HS-27A (cell line): ENCODE measurements around the gene MISP.
A peak's percentile ranks its signal among the peaks of the same experiment; 100 is the strongest.

Experiments used
- DNase-seq: peaks from one replicate; pipeline ENCODE4 v3.0.0-alpha.2; 2012; ENCODE audit warnings: low read depth, missing footprints

MISP gene

GRCh38 chr19:796692-797527, 46.0 kb downstream of the MISP start, which contains the start of gene PTBP1:
Gene PTBP1 (plus strand): TSS chr19:797452. CDS start chr19:797498, 46 bp downstream.
- peak; percentile 98 for DNase-seq

DNA sequence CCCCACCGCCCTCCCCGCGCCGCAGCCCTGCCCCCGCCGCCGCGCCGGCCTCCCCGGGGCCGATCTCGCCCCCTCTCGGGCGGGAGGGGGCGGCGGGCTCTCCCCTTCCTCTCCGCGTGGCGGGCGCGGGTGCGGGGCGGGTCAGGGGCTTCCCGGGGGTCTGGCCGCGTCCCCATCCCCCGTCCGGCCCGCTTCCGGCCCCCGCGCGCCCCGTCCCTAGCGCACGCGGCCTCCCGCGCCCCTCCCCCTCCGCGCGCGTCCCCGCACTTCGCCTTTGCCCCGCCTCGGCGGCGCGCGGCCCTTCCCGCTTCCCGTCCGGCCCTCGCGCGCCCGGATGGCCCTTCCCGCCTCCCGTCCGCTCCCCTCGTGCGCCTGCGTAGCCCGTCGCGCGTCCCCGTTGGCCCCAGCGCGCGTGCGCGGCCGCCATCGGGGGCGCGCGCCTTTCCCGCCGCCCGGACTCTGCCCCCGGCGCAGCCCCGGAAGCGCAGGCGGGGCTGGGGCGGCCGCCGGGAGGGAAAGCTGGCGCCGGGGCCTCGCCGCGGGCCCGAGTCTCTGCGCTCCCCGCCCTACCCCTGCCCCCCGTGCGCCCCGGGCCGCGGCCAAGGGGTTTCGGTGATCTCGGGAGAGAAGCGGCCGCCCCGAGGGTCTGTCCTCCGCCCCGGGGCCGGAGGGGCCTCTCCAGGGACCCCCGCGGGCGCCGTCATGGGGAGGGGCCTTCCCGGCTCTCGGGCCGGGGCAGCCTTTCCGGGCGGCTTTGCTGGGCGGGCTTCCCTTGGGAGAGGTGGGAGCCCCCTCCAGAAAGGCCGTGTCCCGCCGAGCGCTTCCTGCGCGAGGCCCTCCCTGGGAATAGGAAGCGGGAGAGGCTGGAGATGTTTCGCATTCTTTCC, 46.9 kb downstream of the MISP start:
- DNase-seq, result no peak

DNA sequence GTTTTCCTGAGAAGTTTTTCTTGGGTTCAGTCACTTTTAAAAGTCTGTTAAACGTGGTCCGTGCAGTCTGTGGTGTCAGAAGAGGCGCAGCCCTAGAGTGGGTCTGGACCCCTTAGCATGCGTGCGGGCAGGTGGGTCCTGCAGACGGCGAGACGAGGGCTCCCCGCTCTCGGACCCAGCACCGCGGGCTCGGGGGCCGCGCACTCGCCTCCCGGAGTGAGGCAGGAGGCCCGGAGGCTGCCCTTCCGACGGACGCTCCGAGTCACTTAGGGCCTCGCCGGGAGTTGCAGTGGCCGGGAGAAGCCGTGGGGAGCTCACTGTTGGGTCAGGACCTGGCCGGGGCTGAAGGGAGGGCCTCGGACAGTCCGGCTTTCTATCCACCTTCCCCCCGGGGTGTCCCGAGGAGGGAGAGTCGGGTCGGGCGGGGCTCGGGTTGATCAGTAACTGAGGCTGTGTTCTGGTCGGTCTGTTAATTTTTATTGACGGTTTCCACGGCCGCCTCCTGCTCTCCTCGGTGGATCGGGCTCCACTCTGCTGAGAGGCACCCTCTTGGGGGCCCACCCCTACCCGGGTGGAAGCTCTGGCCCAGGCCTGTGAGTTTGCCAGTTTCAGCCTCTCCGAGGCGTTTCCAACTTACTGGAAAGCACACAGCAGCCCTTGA, 47.6 kb downstream of the MISP start:
- DNase-seq, result no peak

DNA sequence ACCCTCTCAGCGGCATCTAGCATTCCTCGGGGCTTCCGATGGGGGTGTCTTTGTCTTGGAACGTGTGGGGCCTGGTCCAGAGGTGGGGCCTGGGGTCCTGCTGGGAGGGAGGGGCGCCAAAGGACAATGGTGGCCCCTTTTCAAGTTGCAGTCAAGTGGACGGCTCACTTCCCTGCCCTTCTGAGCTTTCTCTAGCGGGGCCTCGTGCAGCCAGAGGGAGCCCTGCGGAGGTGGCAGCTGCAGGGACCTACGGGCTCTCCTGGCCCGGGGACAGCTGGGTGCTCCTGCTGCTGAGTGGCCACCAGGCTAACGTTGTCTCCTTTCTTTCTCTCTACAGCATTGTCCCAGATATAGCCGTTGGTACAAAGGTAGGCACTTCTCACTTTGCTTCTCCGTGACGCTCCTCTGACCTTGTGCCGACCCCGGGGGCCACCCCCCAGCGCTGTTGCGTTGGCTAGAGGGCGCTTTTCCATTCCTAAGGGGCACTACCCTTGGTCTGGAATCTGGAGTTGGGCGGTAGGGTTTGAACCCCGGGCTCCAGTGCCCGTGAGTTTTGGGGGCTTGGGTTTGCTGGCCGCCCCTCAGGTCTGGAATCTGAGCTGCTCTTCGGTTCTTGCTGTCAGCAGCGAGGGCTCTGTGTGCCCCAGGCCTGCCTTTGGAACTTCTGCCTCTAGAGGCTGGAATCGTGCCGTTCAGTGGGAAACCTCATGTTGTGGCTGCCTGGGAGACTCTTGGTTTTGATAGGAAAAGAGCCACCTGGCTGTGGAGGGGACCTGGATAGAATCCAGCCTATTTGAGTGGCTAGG, 48.4 kb downstream of the MISP start:
- DNase-seq, result no peak

DNA sequence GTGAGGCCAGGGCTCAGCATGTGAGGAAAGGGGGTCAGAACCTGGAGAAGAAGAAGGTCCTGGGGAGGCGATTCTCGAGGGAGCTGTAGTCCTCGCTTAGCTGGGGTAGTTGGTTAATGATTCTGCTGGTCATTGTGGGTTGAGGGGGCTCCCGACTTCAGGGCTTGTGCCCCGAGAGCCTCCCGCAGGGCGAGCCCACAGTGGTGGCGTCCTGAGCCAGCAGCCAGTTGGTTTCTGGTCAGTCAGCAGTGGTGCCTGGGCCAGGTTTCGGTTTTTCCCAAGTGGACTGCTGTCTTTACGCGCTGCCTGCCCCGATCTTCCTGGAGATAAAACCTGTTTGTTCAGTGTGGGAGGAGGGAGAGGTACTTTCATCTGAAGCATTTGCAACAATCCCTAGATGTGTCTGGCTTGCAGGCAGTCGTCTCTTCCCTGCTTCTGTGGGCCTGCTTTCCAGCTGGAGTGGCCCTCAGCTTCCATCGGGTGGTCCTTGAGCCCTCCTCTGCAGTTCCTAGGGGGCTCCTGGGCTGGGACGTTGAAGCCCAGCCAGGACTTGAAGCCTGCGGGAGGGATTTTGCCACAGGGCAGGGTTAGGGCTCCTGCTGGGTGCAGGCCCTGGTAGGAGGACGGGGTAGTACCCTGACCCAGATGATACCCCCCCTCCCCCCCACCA, 49.6 kb downstream of the MISP start:
- DNase-seq, result no peak

DNA sequence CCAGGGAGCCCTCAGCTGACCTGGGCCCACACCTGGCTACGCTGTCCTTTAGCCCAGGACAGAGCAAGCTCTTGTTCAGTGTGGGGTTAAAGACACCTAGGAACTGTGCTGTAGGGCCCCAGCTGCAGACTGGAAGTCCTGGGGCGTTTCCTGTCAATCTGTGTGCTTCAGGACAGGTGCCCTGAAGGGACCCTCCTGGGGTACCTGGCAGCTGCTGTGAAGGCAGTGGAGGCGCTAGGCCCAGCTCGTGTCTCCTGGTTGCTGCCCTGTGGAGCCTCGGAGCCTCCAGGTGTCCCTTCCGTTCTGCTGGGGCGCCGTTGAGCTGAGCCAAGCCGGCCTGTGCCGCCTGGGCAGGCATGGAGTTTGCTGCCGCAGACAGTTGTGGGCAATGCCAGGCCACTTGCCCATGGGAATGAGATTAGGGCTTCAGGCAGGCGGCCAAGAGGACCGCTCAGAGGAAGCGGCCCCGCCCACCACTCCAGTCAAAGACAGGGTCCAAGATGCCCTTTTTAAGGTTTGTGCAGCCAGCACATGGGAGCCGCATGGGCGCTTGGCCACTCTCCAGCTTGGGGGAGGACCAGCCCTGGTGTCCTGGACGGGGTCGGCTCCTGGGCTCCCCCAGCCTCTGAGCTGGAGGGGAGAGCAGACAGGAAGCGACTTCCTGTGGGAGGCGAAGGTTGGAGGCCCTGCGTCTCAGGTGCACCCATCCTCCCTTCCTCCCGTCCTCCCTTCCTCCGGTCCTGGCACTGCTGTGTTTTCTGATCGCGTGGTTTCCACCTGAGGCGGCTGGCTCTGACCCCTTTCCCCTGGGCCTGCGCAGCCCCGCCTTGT, 50.3 kb downstream of the MISP start:
- DNase-seq, result no peak

- no peak for DNase-seq
Measured at GRCh38 chr19:801861-802497, 51.1 kb downstream of the MISP start.

DNA sequence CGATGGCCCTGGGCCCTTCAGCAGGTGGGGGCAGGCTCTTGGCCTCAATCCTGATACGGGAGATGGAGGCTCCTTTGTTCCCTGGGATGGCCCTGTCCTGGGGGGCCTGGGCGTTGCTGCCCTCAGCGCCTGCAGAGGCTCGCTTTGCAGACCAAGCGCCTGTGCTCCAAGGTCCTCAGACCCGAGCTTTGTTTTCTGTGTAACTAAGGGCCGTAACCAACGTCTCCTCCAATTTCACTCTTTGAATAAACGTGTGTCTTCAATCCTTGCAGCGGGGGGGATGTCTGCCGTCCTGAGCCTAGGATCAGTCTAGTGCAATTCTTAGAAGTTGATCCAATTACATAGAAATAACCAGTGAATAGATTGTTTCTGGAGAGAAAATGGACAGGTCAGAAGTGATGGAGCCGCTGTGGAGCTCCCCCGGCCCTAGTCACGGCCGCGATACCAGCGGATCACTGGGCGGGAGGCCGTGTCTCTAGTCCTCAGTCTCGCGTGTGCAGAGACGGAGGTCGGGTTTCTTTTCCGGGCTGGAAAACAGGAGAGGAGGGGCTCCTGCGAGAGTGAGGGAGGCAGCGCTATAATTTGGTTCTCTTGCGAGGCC, 51.7 kb downstream of the MISP start:
- DNase-seq, result no peak

DNA sequence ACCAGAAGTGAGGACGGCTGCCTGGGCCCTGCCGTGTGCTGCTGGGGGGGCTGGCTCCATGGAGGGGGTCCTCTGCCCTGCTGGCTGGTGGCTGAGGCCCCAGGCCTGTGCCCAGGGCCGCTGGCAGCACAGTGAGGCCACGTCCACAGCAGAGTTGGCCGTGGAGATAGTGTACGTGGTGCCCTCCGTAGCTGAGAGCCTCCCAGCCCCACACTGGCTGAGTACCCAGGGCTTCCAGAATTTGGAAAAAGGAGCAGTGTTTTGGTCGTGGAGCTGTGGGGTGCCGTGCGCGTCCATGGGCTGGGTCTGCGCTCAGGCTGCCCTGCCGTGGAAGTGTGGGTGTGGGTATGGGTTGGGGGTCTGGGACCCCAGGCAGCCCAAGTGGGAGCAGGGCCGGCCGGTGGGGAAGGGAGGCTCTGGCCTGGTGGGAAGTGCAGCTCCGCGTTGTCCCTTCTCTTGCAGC, 52.2 kb downstream of the MISP start:
- no peak for DNase-seq

- DNase-seq, result no peak
Measured at GRCh38 chr19:803686-804418, 52.9 kb downstream of the MISP start.

DNA sequence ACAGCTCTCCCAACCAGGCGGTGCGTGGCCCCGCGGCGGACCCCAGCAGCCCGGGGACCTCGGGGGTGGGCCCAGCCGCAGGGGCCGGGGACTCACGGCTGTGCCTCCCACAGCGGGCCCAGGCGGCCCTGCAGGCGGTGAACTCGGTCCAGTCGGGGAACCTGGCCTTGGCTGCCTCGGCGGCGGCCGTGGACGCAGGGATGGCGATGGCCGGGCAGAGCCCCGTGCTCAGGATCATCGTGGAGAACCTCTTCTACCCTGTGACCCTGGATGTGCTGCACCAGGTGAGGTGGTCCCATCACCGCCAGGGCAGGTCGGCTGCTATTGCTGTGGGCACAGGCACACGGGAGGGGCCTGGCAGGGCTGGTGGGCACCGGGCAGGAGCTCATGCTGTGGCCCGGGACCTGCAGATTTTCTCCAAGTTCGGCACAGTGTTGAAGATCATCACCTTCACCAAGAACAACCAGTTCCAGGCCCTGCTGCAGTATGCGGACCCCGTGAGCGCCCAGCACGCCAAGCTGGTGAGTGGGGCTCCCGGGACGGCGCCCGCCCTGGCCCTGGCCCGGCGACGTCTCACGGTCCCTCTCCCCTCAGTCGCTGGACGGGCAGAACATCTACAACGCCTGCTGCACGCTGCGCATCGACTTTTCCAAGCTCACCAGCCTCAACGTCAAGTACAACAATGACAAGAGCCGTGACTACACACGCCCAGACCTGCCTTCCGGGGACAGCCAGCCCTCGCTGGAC, 53.7 kb downstream of the MISP start:
- no peak for DNase-seq

DNA sequence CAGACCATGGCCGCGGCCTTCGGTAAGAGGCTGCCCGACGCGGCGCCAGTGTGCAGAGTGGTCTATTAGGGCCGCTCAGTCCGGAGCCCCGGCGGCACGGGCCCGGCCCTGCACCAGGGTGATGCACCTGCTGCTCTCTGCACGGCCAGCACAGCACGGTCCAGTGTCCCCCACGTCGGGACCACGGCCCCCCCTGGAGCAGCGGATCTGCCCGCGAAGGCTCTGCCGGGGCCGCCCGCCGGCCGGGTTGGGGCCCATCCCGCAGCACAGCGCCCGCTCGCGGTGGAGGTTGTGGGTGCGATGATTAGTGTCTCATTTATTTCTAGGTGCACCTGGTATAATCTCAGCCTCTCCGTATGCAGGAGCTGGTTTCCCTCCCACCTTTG, 54.2 kb downstream of the MISP start:
- DNase-seq, result no peak

DNA sequence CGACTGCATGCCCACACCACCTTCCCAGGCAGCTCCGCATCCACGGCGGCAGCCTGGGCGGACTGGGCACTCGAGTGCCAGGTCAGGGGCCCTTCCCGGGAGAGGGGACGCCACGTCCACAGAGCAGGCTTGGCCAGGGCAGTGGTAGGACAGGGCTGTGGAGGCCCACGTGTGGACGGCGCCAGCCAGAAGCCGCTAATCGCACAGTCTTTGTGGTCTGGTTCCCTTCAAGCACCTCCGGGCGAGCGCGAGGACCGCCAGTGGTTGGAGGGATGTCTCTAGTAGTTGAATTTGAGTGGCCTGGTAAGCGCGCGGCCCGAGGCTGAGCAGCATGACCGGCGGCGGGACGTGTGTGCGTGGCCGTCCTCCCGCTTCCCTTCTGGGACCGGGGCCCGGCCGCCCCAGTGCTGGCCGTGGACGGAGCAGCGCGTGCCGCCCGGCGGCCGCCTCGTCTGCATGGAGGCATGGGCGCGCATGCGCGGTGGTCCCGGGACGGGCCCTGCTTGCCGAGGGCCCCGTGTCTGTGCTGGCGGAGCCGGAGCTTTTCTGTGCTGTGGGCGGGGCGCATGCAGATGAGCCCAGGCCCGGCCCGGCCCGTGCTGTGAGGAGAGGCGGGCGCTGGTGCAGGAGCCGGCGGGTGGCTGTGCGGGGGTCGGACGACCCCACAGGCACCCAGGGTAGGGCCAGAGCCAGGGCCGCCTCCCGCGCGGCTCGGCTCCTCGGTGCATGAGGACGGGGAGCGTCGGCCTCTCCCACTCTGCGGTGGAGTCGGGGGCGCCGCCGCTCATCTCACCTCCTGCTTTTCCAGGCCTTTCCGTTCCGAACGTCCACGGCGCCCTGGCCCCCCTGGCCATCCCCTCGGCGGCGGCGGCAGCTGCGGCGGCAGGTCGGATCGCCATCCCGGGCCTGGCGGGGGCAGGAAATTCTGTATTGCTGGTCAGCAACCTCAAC, 55.0 kb downstream of the MISP start:
- no peak for DNase-seq

DNA sequence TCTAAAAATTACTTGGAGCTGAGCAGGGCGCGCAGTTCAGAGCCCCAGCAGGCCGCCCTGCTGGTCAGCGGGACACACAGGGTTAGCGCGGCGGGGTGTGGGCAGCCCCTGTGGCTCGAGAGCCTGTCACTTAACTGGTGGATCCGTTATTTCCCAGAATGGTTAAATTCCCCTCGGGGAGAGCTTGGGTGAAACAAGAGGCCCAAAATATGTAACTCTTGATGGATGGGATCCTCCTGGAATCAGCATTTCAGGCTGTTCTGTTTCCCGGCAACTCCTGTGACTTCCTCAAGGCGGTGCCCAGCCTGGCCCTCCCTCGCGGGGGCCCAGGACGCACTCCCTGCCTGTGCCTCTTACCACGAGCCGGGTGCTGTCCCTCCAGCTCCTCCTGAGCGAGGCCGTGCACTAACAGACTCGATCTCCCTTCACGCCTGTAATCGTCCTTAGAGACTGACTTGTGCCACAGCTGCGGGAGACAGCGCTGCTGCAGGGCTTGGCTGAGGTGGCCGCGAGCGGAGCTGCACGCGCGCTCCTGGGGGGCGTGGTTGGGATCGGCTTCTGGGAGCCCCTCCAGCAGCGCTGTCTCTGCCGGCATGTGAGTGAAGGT, 56.0 kb downstream of the MISP start:
- no peak for DNase-seq

DNA sequence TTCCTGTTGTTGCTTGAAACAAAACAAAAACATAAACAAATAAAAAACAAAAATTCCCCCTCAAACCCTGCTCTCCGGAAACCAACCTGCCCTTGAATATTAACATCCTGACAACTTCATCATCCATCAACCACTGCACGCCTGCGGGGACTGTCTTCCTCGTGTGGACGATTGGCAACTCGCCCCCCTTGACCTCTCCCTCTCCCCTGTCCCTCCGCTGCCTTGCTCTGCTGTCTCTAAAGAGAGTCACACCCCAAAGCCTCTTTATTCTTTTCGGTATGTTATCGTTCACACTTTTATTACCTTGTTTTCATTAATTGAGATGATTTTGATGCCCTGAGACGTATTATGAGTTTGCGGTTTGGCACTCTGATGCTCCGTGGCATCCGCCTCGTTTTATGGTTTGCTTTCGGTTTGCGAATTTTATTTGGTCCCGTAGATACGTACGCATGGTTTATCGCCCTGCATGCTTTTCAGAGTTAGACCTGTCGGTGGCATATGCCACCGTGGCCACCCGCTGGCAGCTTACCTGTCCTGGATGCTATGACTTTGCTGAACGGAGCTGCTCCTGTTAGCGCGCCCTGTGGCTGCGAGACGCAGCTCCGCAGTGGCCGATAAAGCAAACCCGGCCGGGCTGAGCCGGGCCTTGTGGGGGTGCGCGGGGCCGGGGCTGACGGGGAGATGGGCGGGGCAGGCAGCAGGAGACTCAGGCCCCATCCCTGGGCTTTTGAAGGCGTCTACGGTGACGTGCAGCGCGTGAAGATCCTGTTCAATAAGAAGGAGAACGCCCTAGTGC, 56.9 kb downstream of the MISP start:
- DNase-seq, result no peak
